ENCODE data around the gene RHBDL1. TPM values are rescaled to one million over a fixed set of nuclear protein-coding genes. Genes with fewer than 3 reads are reported as not detected.

RHBDL1 gene
- total and polyA plus RNA-seq, 2 of the 8 experiments (the other 6 are each of a cell fraction or from before 2014, with no cell fraction given): 4.0 to 8.1 TPM

DNA sequence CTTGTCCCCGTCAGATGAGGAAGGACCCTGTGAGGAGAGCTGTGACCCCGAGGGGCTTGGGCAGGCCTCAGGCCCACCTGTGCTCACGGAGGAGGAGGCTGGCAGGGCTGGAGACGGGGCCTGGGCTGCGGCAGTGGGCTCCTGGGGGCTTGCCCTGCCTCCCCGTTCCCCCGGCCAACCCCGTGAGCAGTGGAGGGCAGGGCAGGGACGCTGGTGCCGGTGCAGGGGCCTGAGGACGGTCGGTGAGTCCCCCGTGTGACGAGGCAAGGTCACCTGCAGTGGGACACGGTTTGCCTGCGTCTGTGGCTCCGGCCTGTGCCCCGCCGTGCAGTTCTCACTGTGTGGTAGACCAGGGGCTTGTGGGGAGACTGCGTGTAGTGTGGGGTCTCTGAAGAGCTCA, 15.9 kb upstream of the RHBDL1 start:
- POLR2A ChIA-PET (ENCODE audit: partially characterized antibody): interaction anchor here (0.7 to 17.4 kb wide), 7 partner anchors 9 to 72 kb away, joined by 3 to 214 read pairs (median 6); partner anchors contain the start of genes JMJD8, RHBDL1, STUB1 and WDR90
- H3K18ac ChIP-seq (ENCODE audit: extremely low read depth, low read length): no peak overlapping the region
- H3K23ac ChIP-seq (ENCODE audit: insufficient read length): no peak overlapping the region
- no peak overlapping the region for H2BK20ac ChIP-seq (ENCODE audit: low read length)
- peaks cover 0 to 34% (median 1%) of the 10 kb centered on the region in 4 experiments; a peak in 3 of 8 replicates for H3K36me3 ChIP-seq (ENCODE audit: control insufficient read depth in 2 of 4, insufficient read depth in 4 of 4, low read length in 3 of 4)
- no peak overlapping the region for H3K4me3 ChIP-seq (ENCODE audit: extremely low read depth in 1 of 4, insufficient read depth in 2 of 4, low read depth in 3 of 4, low read length in 4 of 4)
- no peak overlapping the region for H3K27ac ChIP-seq (ENCODE audit: low read depth, low read length)
- no peaks in the 10 kb centered on the region for H4K20me1 ChIP-seq (replicated peaks in 1 of 2; ENCODE audit: control insufficient read depth in 1 of 2, insufficient read depth in 2 of 2, low read length in 2 of 2)
- no peaks in the 10 kb centered on the region for H3K23me2 ChIP-seq (ENCODE audit: low read depth, low read length)
- H3K14ac ChIP-seq (ENCODE audit: insufficient read length): no peak overlapping the region
- no peak for DNase-seq (ENCODE audit: low read depth in 1 of 2, low spot score in 2 of 2)
- no peak overlapping the region for H3K4ac ChIP-seq (replicated peaks; ENCODE audit: insufficient read length, low read depth, low read length)
- H4K8ac ChIP-seq (ENCODE audit: extremely low read depth, insufficient read depth, low read length): peak overlapping the region; percentile 25; the same call in 1 of the 2 replicates
- H3K79me2 ChIP-seq (ENCODE audit: control insufficient read depth in 1 of 2, insufficient read depth in 2 of 2, low read length in 2 of 2): no peaks in the 10 kb centered on the region
- WGBS, 2 experiments (ENCODE audit: extremely low coverage in 1 of 2, insufficient coverage in 1 of 2, insufficient read length in 1 of 2, insufficient replicate concordance in 2 of 2, low coverage in 1 of 2, low lambda C conversion rate in 2 of 2, missing lambda C conversion rate in 1 of 2): 89% methylated on average over 17 of the region's 20 CpGs; no CpG with 5 or more reads in 1 of the 2 experiments
- H3K4me2 ChIP-seq (ENCODE audit: insufficient read depth in 1 of 2, low read depth in 2 of 2, low read length in 2 of 2): no peak overlapping the region
- FAIRE-seq: no peak
- no peak overlapping the region for H2AK5ac ChIP-seq (ENCODE audit: low read depth, low read length)
- TF ChIP-seq BCL11A (IDR thresholded peaks at IDR 0.05; ENCODE audit: low read depth in 2 of 2, low read length in 2 of 2) (no peak), CBX8 (IDR thresholded peaks at IDR 0.05; ENCODE audit: borderline replicate concordance, low read depth, low read length) (no peak), RBBP5 (IDR thresholded peaks at IDR 0.05; ENCODE audit: borderline replicate concordance, low read depth, low read length) (no peak)
- no peaks in the 10 kb centered on the region for H3K27me3 ChIP-seq (replicated peaks in 1 of 4; ENCODE audit: control insufficient read depth in 3 of 4, extremely low read depth in 1 of 4, insufficient read depth in 3 of 4, low read length in 3 of 4)
- H3K79me1 ChIP-seq (ENCODE audit: low read depth, low read length): no peaks in the 10 kb centered on the region
- H3K56ac ChIP-seq (replicated peaks; ENCODE audit: insufficient read length, low read depth, low read length): no peak overlapping the region
- no peak overlapping the region for H4K91ac ChIP-seq (replicated peaks; ENCODE audit: insufficient read length, low read length)
- H2AFZ ChIP-seq (ENCODE audit: low read length): no peak overlapping the region
- no peak overlapping the region for H2BK15ac ChIP-seq (ENCODE audit: low read length)
- H3K9me3 ChIP-seq (ENCODE audit: insufficient read depth in 2 of 2, low read depth in 1 of 2, low read length in 1 of 2): no peaks in the 10 kb centered on the region
- no peak overlapping the region for H2BK12ac ChIP-seq (ENCODE audit: low read depth, low read length)
- peaks cover 0 to 8% (median 1%) of the 10 kb centered on the region in 4 experiments; a peak in 4 of 7 replicates for H3K4me1 ChIP-seq (replicated peaks in 1 of 4; ENCODE audit: control insufficient read depth in 3 of 4, insufficient read depth in 4 of 4, low read length in 3 of 4)
- no peak overlapping the region for H4K5ac ChIP-seq (ENCODE audit: insufficient read length, low read depth, low read length)
- no peak overlapping the region for H3K9ac ChIP-seq (replicated peaks in 1 of 4; ENCODE audit: extremely low read depth in 1 of 4, low read depth in 3 of 4, low read length in 3 of 4)
- no peak overlapping the region for H2BK120ac ChIP-seq (replicated peaks; ENCODE audit: low read depth, low read length)
- CTCF ChIA-PET (ENCODE audit: partially characterized antibody): interaction anchor here (0.6 to 11.3 kb wide), 14 partner anchors 9 to 268 kb away, joined by 3 to 104 read pairs (median 5); partner anchors contain the start of genes METTL26, RHBDL1 and WDR90
- no peak overlapping the region for H2BK5ac ChIP-seq (ENCODE audit: low read depth, low read length)
